Smooth muscle cell (in vitro differentiated cells): Measurements from ENCODE around the gene LPCAT1. TPM values are rescaled to one million over a fixed set of nuclear protein-coding genes. Genes with fewer than 3 reads are reported as not detected.
A peak's percentile ranks its signal among the peaks of the same experiment; 100 is the strongest.

Source experiments
- DNase-seq: peaks from one replicate; lab custom pipeline; 2025; ENCODE audit not compliant: unreplicated experiment; lab: John Stamatoyannopoulos, UW
- H2AFZ ChIP-seq: fragments of 200-600 bp; sonication (generic); 2 replicates; pipeline ENCODE4 v1.6.0; 2016; ENCODE audit warnings: antibody characterized with exemption, low read depth, mild to moderate bottlenecking
- H3F3A ChIP-seq: fragments of 200-600 bp; sonication (generic); 2 replicates; pipeline ENCODE4 v1.6.0; 2017; ENCODE audit warnings: antibody characterized with exemption, low read depth
- H3K27ac ChIP-seq: fragments of 200-600 bp; sonication (generic); 2 replicates; pipeline ENCODE4 v1.5.1; 2016; ENCODE audit warnings: low read depth, mild to moderate bottlenecking
- H3K27me3 ChIP-seq: fragments of 200-600 bp; sonication (generic); 2 replicates; pipeline ENCODE4 v1.6.1; 2016; ENCODE audit warnings: low read depth, mild to moderate bottlenecking
- H3K36me3 ChIP-seq: fragments of 200-600 bp; sonication (generic); 2 replicates; pipeline ENCODE4 v1.5.1; 2016; ENCODE audit warnings: low read depth
- H3K4me1 ChIP-seq: fragments of 200-600 bp; sonication (generic); 2 replicates; pipeline ENCODE4 v1.5.1; 2016; ENCODE audit warnings: low read depth
- H3K4me2 ChIP-seq: fragments of 200-600 bp; sonication (generic); 2 replicates; pipeline ENCODE4 v1.6.0; 2016; ENCODE audit warnings: mild to moderate bottlenecking
- H3K4me3 ChIP-seq: fragments of 200-600 bp; sonication (generic); 2 replicates; pipeline ENCODE4 v1.5.1; 2016; ENCODE audit warnings: mild to moderate bottlenecking
- H3K79me2 ChIP-seq: fragments of 200-600 bp; sonication (generic); 2 replicates; pipeline ENCODE4 v1.6.0; 2016; ENCODE audit warnings: low read depth, mild to moderate bottlenecking
- H3K9ac ChIP-seq: fragments of 200-600 bp; sonication (generic); 2 replicates; pipeline ENCODE4 v1.6.0; 2016; ENCODE audit warnings: low read depth
- H3K9me3 ChIP-seq: fragments of 200-600 bp; sonication (generic); replicated peaks from 2 replicates; pipeline ENCODE4 v1.5.1; 2016; ENCODE audit warnings: low read depth
- H4K20me1 ChIP-seq: fragments of 200-600 bp; sonication (generic); 2 replicates; pipeline ENCODE4 v1.6.0; 2016; ENCODE audit warnings: low read depth
- WGBS: methylation state at CpG from one replicate; pipeline ENCODE4 v1.1.7; 2016; ENCODE audit warnings: low lambda C conversion rate; 5-methylcytosine and 5-hydroxymethylcytosine counted together
- polyA plus RNA-seq: library from polyadenylated mRNA; unstranded; fragments of >200 nt; fragmentation: Nextera tagmentation; extraction: Ambion mirVana; gene quantifications from 2 replicates; pipeline ENCODE4 v1.2.1, GENCODE V29; 2016
- total RNA-seq: library from RNA; depleted of rRNA; stranded (reverse); fragments of >200 nt; gene quantifications from 2 replicates; pipeline ENCODE4 v1.2.3, GENCODE V29; 2014
- TF ChIP-seq, protein P1 (sequence below): fragments of 200-600 bp; sonication (generic); IDR thresholded peaks from 2 replicates; pipeline ENCODE4 v1.5.1; 2017; ENCODE audit warnings: borderline replicate concordance, mild to moderate bottlenecking, antibody characterized with exemption; ENCODE audit not compliant: insufficient read depth, poor library complexity, severe bottlenecking

Gene LPCAT1
- total and polyA plus RNA-seq, 2 experiments from 2014 or later = 42.7 to 50.1 TPM

DNA sequence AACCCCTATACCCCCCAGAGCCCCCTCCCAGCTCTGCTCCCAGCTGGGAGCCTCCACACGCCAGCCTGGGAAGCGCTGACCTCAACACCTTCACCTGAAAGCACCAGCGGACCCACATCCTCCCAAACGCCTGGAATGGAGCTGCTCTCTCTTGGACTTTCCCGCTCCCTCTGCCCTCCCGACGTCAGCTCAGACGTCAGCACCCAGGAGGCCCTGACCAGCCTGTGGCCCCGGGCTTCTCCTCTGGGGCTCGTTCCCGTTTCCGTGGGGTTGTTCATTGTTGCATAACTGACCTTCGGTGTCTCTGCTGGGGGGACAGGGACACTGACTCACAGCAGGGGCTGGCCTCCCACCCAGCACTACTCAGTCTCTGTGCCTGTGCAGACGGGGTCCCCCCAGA, 43.5 kb downstream of the LPCAT1 start:
- Histone ChIP-seq H3K4me3 (no peak overlapping the region), H4K20me1 (peaks cover 42% of the 10 kb centered on the region), H3K36me3 (no peaks in the 10 kb centered on the region), H2AFZ (no peak overlapping the region), H3K9me3 (no peaks in the 10 kb centered on the region), H3K9ac (no peak overlapping the region), H3K79me2 (no peaks in the 10 kb centered on the region), H3F3A (no peaks in the 10 kb centered on the region), H3K4me1 (no peaks in the 10 kb centered on the region), H3K27me3 (no peaks in the 10 kb centered on the region), H3K4me2 (no peak overlapping the region), H3K27ac (no peak overlapping the region)
- 74% methylated on average over 14 of the region's 14 CpGs for WGBS
- DNase-seq = no peak
- TF ChIP-seq, protein P1, sequence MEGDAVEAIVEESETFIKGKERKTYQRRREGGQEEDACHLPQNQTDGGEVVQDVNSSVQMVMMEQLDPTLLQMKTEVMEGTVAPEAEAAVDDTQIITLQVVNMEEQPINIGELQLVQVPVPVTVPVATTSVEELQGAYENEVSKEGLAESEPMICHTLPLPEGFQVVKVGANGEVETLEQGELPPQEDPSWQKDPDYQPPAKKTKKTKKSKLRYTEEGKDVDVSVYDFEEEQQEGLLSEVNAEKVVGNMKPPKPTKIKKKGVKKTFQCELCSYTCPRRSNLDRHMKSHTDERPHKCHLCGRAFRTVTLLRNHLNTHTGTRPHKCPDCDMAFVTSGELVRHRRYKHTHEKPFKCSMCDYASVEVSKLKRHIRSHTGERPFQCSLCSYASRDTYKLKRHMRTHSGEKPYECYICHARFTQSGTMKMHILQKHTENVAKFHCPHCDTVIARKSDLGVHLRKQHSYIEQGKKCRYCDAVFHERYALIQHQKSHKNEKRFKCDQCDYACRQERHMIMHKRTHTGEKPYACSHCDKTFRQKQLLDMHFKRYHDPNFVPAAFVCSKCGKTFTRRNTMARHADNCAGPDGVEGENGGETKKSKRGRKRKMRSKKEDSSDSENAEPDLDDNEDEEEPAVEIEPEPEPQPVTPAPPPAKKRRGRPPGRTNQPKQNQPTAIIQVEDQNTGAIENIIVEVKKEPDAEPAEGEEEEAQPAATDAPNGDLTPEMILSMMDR = no peak

DNA sequence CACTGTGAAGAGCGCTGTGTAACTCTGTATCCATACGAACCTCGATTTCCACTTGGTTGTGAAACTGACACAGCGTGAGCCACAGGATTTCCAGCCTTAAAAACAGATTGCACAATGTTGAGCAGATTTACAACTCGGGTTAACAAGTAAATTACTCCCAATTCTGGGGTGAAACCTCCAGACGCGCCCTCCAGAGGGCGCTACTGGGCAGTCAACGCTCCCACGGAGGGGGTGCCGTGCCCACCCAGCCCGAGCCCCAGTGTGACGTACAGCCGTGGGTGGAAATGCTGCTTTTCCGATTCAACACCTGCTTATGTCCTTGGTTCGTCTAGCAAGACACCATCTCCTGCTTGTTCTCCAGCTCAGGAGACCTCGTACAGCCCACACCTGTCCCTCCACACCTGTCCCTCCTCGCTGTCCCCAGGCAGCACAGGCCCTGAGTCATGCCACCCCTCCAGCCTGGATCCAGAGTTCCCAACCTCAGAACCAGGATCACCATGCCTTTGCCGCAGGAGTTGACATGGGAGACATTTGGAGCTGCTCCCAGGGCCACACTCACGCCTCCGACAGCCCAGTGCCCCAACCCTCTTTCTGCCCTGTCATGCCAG, 44.1 kb downstream of the LPCAT1 start:
- no peaks in the 10 kb centered on the region for H3K36me3 ChIP-seq
- WGBS = 68% methylated on average over 21 of the region's 21 CpGs
- no peak overlapping the region for H2AFZ ChIP-seq
- no peaks in the 10 kb centered on the region for H3F3A ChIP-seq
- H3K9me3 ChIP-seq = no peaks in the 10 kb centered on the region
- DNase-seq = no peak
- H3K9ac ChIP-seq = no peak overlapping the region
- no peaks in the 10 kb centered on the region for H3K27me3 ChIP-seq
- TF ChIP-seq, protein P1 = peak; percentile 78
- H3K79me2 ChIP-seq = no peaks in the 10 kb centered on the region
- no peak overlapping the region for H3K27ac ChIP-seq
- H4K20me1 ChIP-seq = peaks cover 37% of the 10 kb centered on the region
- no peak overlapping the region for H3K4me3 ChIP-seq
- no peak overlapping the region for H3K4me2 ChIP-seq
- H3K4me1 ChIP-seq = no peaks in the 10 kb centered on the region

DNA sequence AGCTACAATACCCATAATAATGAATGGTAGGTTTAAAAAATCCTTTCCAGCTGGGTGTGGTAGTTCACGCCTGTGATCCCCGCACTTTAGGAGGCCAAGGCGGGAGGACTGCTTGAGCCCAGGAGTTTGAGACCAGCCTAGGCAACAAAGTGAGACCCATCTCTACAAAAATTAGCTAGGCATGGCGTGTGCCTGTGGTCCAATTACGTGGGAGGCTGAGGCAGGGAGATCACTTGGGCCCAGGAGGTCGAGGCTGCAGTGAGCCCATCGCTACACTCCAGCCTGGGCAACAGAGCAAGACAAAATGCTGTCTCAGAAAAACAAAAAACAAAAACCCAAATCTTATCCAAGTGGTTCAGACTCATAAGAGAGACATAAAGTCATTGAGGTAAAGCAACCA, 44.7 kb downstream of the LPCAT1 start:
- no peaks in the 10 kb centered on the region for H3K4me1 ChIP-seq
- TF ChIP-seq, protein P1 = no peak
- H3K27me3 ChIP-seq = no peaks in the 10 kb centered on the region
- no peaks in the 10 kb centered on the region for H3K9me3 ChIP-seq
- no peak overlapping the region for H3K4me2 ChIP-seq
- no peak overlapping the region for H3K4me3 ChIP-seq
- no peaks in the 10 kb centered on the region for H3K79me2 ChIP-seq
- 97% methylated on average over 7 of the region's 7 CpGs for WGBS
- H3K27ac ChIP-seq = no peak overlapping the region
- H3F3A ChIP-seq = no peaks in the 10 kb centered on the region
- H3K9ac ChIP-seq = no peak overlapping the region
- no peaks in the 10 kb centered on the region for H3K36me3 ChIP-seq
- peaks cover 32% of the 10 kb centered on the region for H4K20me1 ChIP-seq
- no peak overlapping the region for H2AFZ ChIP-seq
- no peak for DNase-seq
